22Rv1 (cell line): Measurements from ENCODE around the gene TOP3B.

Source experiments
- CTCF ChIP-seq: fragments of 450-650 bp; IDR thresholded peaks from 2 replicates; pipeline ENCODE4 v1.5.1; 2017; ENCODE audit warnings: mild to moderate bottlenecking
- ZFX ChIP-seq: fragments of 450-650 bp; IDR thresholded peaks from 2 replicates; pipeline ENCODE4 v1.6.1; 2017; ENCODE audit warnings: antibody characterized with exemption, borderline replicate concordance

- TF ChIP-seq CTCF (no peak), ZFX (no peak)
Observed at GRCh38 chr22:21995660-21996059, 13.1 kb upstream of the TOP3B start.
